ENCODE data around the gene ZNF394.

The ZNF394 gene

GRCh38 chr7:99478464-99479440, 21.3 kb downstream of the ZNF394 start:
- TF ChIP-seq SPI1 (IDR thresholded peaks at IDR 0.05; ENCODE audit: borderline replicate concordance, low read depth) (no peak), GABPA (IDR thresholded peaks at IDR 0.05; ENCODE audit: low read depth) (no peak), CTCF (IDR thresholded peaks at IDR 0.05; ENCODE audit: insufficient read depth, low read length) (no peak), REST (IDR thresholded peaks at IDR 0.05; ENCODE audit: insufficient replicate concordance, low read depth) (no peak)
- DNase-seq (ENCODE audit: low read depth in 1 of 2, low spot score in 1 of 2) = no peak
- H3K4me3 ChIP-seq (replicated peaks; ENCODE audit: insufficient read depth, low read length) = no peak overlapping the region

GRCh38 chr7:99476107-99476506, 24.0 kb downstream of the ZNF394 start:
- H3K27me3 ChIP-seq (ENCODE audit: insufficient read depth, poor library complexity, severe bottlenecking) = no peaks in the 10 kb centered on the region
- no peak for TF ChIP-seq POLR2AphosphoS5 (IDR thresholded peaks at IDR 0.05; ENCODE audit: low read depth)
- TF ChIP-seq GABPA (IDR thresholded peaks at IDR 0.05; ENCODE audit: low read depth) = no peak
- TF ChIP-seq SPI1 (IDR thresholded peaks at IDR 0.05; ENCODE audit: borderline replicate concordance, low read depth) = no peak
- TF ChIP-seq REST (IDR thresholded peaks at IDR 0.05; ENCODE audit: insufficient replicate concordance, low read depth) = no peak
- no peak for TF ChIP-seq CTCF (IDR thresholded peaks at IDR 0.05; ENCODE audit: insufficient read depth, low read length)
- H3K4me3 ChIP-seq (replicated peaks; ENCODE audit: insufficient read depth, low read length) = no peak overlapping the region
- no peak for DNase-seq (ENCODE audit: low read depth in 1 of 2, low spot score in 1 of 2)
- H3K27ac ChIP-seq (replicated peaks) = no peak overlapping the region

More at GRCh38 chr7:99478464-99479440, 21.3 kb downstream of the ZNF394 start:
- H3K27me3 ChIP-seq (ENCODE audit: insufficient read depth, poor library complexity, severe bottlenecking) = no peaks in the 10 kb centered on the region
- H3K27ac ChIP-seq (replicated peaks) = no peak overlapping the region

GRCh38 chr7:99473315-99473596, 26.8 kb downstream of the ZNF394 start:
- Histone ChIP-seq H3K27me3 (ENCODE audit: insufficient read depth, poor library complexity, severe bottlenecking) (no peaks in the 10 kb centered on the region), H3K27ac (replicated peaks) (peak overlapping the region; percentile 88), H3K4me3 (replicated peaks; ENCODE audit: insufficient read depth, low read length) (peak overlapping the region; percentile 97)
- no peak for TF ChIP-seq REST (IDR thresholded peaks at IDR 0.05; ENCODE audit: insufficient replicate concordance, low read depth)
- TF ChIP-seq POLR2AphosphoS5 (IDR thresholded peaks at IDR 0.05; ENCODE audit: low read depth) = no peak
- no peak for TF ChIP-seq GABPA (IDR thresholded peaks at IDR 0.05; ENCODE audit: low read depth)
- TF ChIP-seq CTCF (IDR thresholded peaks at IDR 0.05; ENCODE audit: insufficient read depth, low read length) = no peak
- peak; percentile 100 for TF ChIP-seq SPI1 (IDR thresholded peaks at IDR 0.05; ENCODE audit: borderline replicate concordance, low read depth)
- DNase-seq (ENCODE audit: low read depth in 1 of 2, low spot score in 1 of 2) = peak in 1 of 2 experiments; percentile 77

Measured in HL-60 (cell line).